ENCODE data around the gene RPRD1A.
"Not testable (repeated sequence)": the region's sequence is repeated elsewhere in the genome, so short reads cannot be mapped to it uniquely, and the experiment has no call there.

RPRD1A gene, protein sequence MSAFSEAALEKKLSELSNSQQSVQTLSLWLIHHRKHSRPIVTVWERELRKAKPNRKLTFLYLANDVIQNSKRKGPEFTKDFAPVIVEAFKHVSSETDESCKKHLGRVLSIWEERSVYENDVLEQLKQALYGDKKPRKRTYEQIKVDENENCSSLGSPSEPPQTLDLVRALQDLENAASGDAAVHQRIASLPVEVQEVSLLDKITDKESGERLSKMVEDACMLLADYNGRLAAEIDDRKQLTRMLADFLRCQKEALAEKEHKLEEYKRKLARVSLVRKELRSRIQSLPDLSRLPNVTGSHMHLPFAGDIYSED
- long read RNA-seq, full-length matches to known transcripts = 235 of 307 reads
- long read RNA-seq, partial matches to known transcripts = 37 of 307 reads
- long read RNA-seq, other reads (novel, unspliced or antisense) = 35 of 307 reads

DNA sequence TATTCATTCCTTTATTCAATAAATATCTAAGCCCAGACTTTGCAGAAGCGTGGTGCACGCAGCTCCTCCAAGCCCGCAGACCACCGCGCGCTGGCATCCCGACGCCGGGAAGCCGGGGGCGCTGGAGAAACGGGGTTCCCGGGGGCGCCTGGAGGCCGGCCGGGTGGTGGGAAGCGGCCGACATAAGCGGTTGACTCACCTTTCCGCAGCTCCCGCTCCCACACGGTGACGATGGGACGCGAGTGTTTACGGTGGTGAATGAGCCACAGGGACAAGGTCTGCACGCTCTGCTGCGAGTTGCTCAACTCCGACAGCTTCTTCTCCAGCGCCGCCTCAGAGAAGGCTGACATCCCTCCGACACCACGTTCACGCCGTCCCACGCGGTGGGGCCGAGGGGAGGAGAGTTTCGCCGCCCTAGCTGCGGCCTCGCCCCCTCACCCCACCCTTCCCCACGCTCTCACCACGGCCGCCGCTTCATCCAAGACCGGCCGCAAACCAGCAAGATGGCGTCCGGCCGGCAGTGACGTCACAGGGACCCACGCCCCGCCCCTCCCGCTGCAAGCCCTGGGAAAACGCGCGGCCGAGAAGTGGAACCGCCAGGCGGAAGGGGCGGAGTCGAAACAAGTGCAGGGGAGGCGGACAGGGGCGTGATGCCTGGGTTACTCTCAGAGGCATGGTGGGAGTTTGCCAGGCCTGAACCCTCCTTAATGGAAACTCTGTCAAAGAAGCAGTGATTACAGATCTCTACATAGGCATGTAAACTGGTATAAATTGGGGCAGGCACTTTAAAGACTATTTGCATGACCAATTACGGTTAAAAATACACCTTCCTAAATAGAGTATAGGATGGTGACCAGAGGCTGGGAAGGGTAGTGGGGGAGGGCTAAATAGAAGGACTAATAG lies at the start of gene RPRD1A:
RPRD1A (minus strand) TSS at position 505 of the 903 bp plus-strand sequence; CDS start at position 350, 155 bp downstream.
- peak within 1 kb of the TSS; percentile 90 for H3K27ac ChIP-seq (replicated peaks)
- peak; percentile 93 for TF ChIP-seq POLR2AphosphoS5 (IDR thresholded peaks at IDR 0.05; ENCODE audit: low read depth)
- peak; percentile 31; the same call in 1 of the 2 replicates for TF ChIP-seq SPI1 (IDR thresholded peaks at IDR 0.05; ENCODE audit: borderline replicate concordance, low read depth)
- TF ChIP-seq, protein P1, sequence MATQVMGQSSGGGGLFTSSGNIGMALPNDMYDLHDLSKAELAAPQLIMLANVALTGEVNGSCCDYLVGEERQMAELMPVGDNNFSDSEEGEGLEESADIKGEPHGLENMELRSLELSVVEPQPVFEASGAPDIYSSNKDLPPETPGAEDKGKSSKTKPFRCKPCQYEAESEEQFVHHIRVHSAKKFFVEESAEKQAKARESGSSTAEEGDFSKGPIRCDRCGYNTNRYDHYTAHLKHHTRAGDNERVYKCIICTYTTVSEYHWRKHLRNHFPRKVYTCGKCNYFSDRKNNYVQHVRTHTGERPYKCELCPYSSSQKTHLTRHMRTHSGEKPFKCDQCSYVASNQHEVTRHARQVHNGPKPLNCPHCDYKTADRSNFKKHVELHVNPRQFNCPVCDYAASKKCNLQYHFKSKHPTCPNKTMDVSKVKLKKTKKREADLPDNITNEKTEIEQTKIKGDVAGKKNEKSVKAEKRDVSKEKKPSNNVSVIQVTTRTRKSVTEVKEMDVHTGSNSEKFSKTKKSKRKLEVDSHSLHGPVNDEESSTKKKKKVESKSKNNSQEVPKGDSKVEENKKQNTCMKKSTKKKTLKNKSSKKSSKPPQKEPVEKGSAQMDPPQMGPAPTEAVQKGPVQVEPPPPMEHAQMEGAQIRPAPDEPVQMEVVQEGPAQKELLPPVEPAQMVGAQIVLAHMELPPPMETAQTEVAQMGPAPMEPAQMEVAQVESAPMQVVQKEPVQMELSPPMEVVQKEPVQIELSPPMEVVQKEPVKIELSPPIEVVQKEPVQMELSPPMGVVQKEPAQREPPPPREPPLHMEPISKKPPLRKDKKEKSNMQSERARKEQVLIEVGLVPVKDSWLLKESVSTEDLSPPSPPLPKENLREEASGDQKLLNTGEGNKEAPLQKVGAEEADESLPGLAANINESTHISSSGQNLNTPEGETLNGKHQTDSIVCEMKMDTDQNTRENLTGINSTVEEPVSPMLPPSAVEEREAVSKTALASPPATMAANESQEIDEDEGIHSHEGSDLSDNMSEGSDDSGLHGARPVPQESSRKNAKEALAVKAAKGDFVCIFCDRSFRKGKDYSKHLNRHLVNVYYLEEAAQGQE (IDR thresholded peaks at IDR 0.05; ENCODE audit: insufficient replicate concordance, low read depth) = no peak
- TF ChIP-seq, protein P2, sequence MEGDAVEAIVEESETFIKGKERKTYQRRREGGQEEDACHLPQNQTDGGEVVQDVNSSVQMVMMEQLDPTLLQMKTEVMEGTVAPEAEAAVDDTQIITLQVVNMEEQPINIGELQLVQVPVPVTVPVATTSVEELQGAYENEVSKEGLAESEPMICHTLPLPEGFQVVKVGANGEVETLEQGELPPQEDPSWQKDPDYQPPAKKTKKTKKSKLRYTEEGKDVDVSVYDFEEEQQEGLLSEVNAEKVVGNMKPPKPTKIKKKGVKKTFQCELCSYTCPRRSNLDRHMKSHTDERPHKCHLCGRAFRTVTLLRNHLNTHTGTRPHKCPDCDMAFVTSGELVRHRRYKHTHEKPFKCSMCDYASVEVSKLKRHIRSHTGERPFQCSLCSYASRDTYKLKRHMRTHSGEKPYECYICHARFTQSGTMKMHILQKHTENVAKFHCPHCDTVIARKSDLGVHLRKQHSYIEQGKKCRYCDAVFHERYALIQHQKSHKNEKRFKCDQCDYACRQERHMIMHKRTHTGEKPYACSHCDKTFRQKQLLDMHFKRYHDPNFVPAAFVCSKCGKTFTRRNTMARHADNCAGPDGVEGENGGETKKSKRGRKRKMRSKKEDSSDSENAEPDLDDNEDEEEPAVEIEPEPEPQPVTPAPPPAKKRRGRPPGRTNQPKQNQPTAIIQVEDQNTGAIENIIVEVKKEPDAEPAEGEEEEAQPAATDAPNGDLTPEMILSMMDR (IDR thresholded peaks at IDR 0.05; ENCODE audit: insufficient read depth, low read length) = no peak
- TF ChIP-seq GABPA (IDR thresholded peaks at IDR 0.05; ENCODE audit: low read depth) = peak; percentile 67
- peak within 1 kb of the TSS; percentile 97 for H3K4me3 ChIP-seq (replicated peaks; ENCODE audit: insufficient read depth, low read length)
- no peaks in the 10 kb centered on the region for H3K27me3 ChIP-seq (ENCODE audit: insufficient read depth, poor library complexity, severe bottlenecking)
- peak; percentile 93 to 99 for DNase-seq (ENCODE audit: low read depth in 1 of 2, low spot score in 1 of 2)

DNA sequence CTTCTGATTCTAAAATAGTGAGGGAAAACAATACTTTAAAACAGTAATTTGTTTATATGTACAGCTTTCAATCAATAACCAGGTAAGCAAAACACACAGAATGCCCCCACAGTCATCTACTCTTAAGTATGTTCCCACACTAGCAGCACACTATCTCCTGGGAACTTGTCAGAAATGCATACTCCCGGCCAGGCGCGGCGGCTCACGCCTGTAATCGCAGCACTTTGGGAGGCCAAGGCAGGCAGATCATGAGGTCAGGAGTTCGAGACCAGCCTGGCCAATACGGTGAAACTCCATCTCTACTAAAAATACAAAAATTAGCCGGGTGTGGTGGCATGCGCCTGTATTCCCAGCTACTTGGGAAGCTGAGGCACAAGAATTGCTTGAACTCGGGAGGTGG lies 49.4 kb upstream of the RPRD1A start:
- H3K27ac ChIP-seq (replicated peaks); H3K4me3 ChIP-seq (replicated peaks; ENCODE audit: insufficient read depth, low read length); DNase-seq (ENCODE audit: low read depth in 1 of 2, low spot score in 1 of 2); H3K27me3 ChIP-seq (ENCODE audit: insufficient read depth, poor library complexity, severe bottlenecking): not testable (repeated sequence)

- Histone ChIP-seq H3K4me3 (replicated peaks; ENCODE audit: insufficient read depth, low read length) (no peak overlapping the region), H3K27me3 (ENCODE audit: insufficient read depth, poor library complexity, severe bottlenecking) (no peaks in the 10 kb centered on the region), H3K27ac (replicated peaks) (no peak overlapping the region)
- peak; percentile 53 for TF ChIP-seq SPI1 (IDR thresholded peaks at IDR 0.05; ENCODE audit: borderline replicate concordance, low read depth)
- no peak for TF ChIP-seq POLR2AphosphoS5 (IDR thresholded peaks at IDR 0.05; ENCODE audit: low read depth)
- no peak for TF ChIP-seq GABPA (IDR thresholded peaks at IDR 0.05; ENCODE audit: low read depth)
- TF ChIP-seq, protein P2 (IDR thresholded peaks at IDR 0.05; ENCODE audit: insufficient read depth, low read length) = no peak
- DNase-seq (ENCODE audit: low read depth in 1 of 2, low spot score in 1 of 2) = no peak
These were observed 47.4 kb upstream of the RPRD1A start for GRCh38 chr18:36114738-36115137.

- no peak for DNase-seq (ENCODE audit: low read depth in 1 of 2, low spot score in 1 of 2)
- no peak overlapping the region for H3K27ac ChIP-seq (replicated peaks)
- TF ChIP-seq GABPA (IDR thresholded peaks at IDR 0.05; ENCODE audit: low read depth) (no peak), POLR2AphosphoS5 (IDR thresholded peaks at IDR 0.05; ENCODE audit: low read depth) (no peak)
- TF ChIP-seq, protein P1 (IDR thresholded peaks at IDR 0.05; ENCODE audit: insufficient replicate concordance, low read depth) = no peak
- TF ChIP-seq, protein P2 (IDR thresholded peaks at IDR 0.05; ENCODE audit: insufficient read depth, low read length) = no peak
- no peak overlapping the region for H3K4me3 ChIP-seq (replicated peaks; ENCODE audit: insufficient read depth, low read length)
- no peaks in the 10 kb centered on the region for H3K27me3 ChIP-seq (ENCODE audit: insufficient read depth, poor library complexity, severe bottlenecking)
These were observed 46.9 kb upstream of the RPRD1A start for GRCh38 chr18:36114251-36114650.

All from HL-60 (cell line).